Testis (tissue), 3 donors: ENCODE results near the gene ERN2. TPM values are rescaled to one million over a fixed set of nuclear protein-coding genes. Genes with fewer than 3 reads are reported as not detected.
"Not testable (repeated sequence)": the region's sequence is repeated elsewhere in the genome, so short reads cannot be mapped to it uniquely, and the experiment has no call there.

Experiments
- DNase-seq: peaks from one replicate; pipeline ENCODE4 v3.0.0-alpha.2; 2019
- H3K27ac ChIP-seq, 2 donors: fragments of 200-600 bp; sonication (generic); one replicate each; pipeline ENCODE4 v1.5.1; 2019
- H3K27me3 ChIP-seq: fragments of 200-600 bp; sonication (generic); one replicate; pipeline ENCODE4 v1.5.1; 2019
- H3K36me3 ChIP-seq: fragments of 200-600 bp; sonication (generic); one replicate; pipeline ENCODE4 v1.5.1; 2017; ENCODE audit warnings: low read depth; ENCODE audit errors: missing control alignments
- H3K4me1 ChIP-seq: fragments of 200-600 bp; sonication (generic); one replicate; pipeline ENCODE4 v1.5.1; 2019
- H3K4me3 ChIP-seq, 2 donors: fragments of 200-600 bp; sonication (generic); one replicate each; pipeline ENCODE4 v1.5.1; 2017 to 2019
- H3K9me3 ChIP-seq: fragments of 200-600 bp; sonication (generic); one replicate; pipeline ENCODE4 v1.5.1; 2017
- CTCF ChIP-seq, 3 experiments: fragments of 450-650 bp in 2 of 3; fragments of 200-600 bp in 1 of 3; sonication (generic) in 1 of 3; IDR thresholded peaks; one replicate each; pipeline ENCODE4 v1.5.1; 2016 to 2019; ENCODE audit warnings: antibody characterized with exemption in 3 of 3, mild to moderate bottlenecking in 2 of 3, moderate library complexity in 1 of 3
- POLR2A ChIP-seq: fragments of 450-650 bp; IDR thresholded peaks from one replicate; pipeline ENCODE4 v1.6.1; 2017; ENCODE audit warnings: antibody characterized with exemption, mild to moderate bottlenecking, moderate library complexity
- WGBS, 2 donors: methylation state at CpG; one replicate each; pipeline ENCODE4 v1.1.5; 2018; 5-methylcytosine and 5-hydroxymethylcytosine counted together
- intact Hi-C: fragments of 100-400 bp; cut with DNase I; formaldehyde crosslinking; loops from one replicate; pipeline ENCODE4 v1.15.1; 2023; ENCODE audit warnings: low total_unique reads
- polyA plus RNA-seq: library from polyadenylated mRNA; stranded (reverse); fragments of 350-450 nt; fragmentation: Illumina TruSeq; extraction: RNeasy Lipid Tissue Mini Kit (QIAGEN cat#74804); gene quantifications from one replicate; pipeline ENCODE4 v1.2.3, GENCODE V29; 2014; ENCODE audit warnings: low read depth, low replicate concordance; ENCODE audit not compliant: insufficient read depth
- total RNA-seq, 2 donors: library from RNA; depleted of rRNA; stranded (reverse); fragments of >200 nt; gene quantifications; one replicate each; pipeline ENCODE4 v1.2.3, GENCODE V29; 2016

Gene ERN2
- total and polyA plus RNA-seq, 3 donors from 2014 or later = 0.32 to 0.94 (median 0.37) TPM

- WGBS, 2 donors = 5 to 6% methylated on average over 15 to 80 of the region's 80 CpGs
- TF ChIP-seq CTCF (IDR thresholded peaks at IDR 0.05) (no peak), POLR2A (no peak)
- H3K27ac ChIP-seq = no peak within 1 kb of the TSS
- no peaks in the 10 kb centered on the region for H3K36me3 ChIP-seq
- peaks cover 8% of the 10 kb centered on the region for H3K4me1 ChIP-seq
- peak; percentile 26 for DNase-seq
- intact Hi-C loops = no loop called here
- H3K27me3 ChIP-seq = no peaks in the 10 kb centered on the region
- H3K4me3 ChIP-seq = peak within 1 kb of the TSS; percentile 12 to 29
- no peaks in the 10 kb centered on the region for H3K9me3 ChIP-seq
These were observed 41.8 kb upstream of the ERN2 start, which contains the start of gene CHP2 for GRCh38 chr16:23754594-23755483. Gene CHP2, plus strand, starts transcription at chr16:23755026. Its CDS starts 24 bp downstream, at chr16:23755050.

GRCh38 chr16:23753908-23754593 lies 41.0 kb upstream of the ERN2 start:
- intact Hi-C loops = no loop called here
- no peak for DNase-seq
- Histone ChIP-seq H3K4me1 (peaks cover 8% of the 10 kb centered on the region), H3K27ac (no peak overlapping the region), H3K27me3 (no peaks in the 10 kb centered on the region), H3K36me3 (no peaks in the 10 kb centered on the region), H3K4me3 (peak overlapping the region; percentile 12 to 29), H3K9me3 (no peaks in the 10 kb centered on the region)
- WGBS, 2 donors = 34 to 43% methylated on average over 17 of the region's 17 CpGs
- TF ChIP-seq CTCF (IDR thresholded peaks at IDR 0.05) (no peak), POLR2A (no peak)

- H3K4me1 ChIP-seq, DNase-seq, intact Hi-C loops, H3K9me3 ChIP-seq, H3K36me3 ChIP-seq, H3K27ac ChIP-seq, H3K4me3 ChIP-seq, H3K27me3 ChIP-seq: not testable (repeated sequence)
- WGBS, 2 donors = 90 to 94% methylated on average over 1 of the region's 1 CpG
These were observed 38.0 kb upstream of the ERN2 start for GRCh38 chr16:23751053-23751452.

- Histone ChIP-seq H3K9me3 (no peaks in the 10 kb centered on the region), H3K27ac (no peak overlapping the region), H3K27me3 (no peaks in the 10 kb centered on the region), H3K36me3 (no peaks in the 10 kb centered on the region), H3K4me1 (no peaks in the 10 kb centered on the region), H3K4me3 (no peak overlapping the region)
- 56 to 75% methylated on average over 1 of the region's 1 CpG for WGBS, 2 donors
- TF ChIP-seq POLR2A (no peak), CTCF (IDR thresholded peaks at IDR 0.05) (no peak)
- no peak for DNase-seq
- intact Hi-C loops = no loop called here
These were observed 35.6 kb upstream of the ERN2 start for GRCh38 chr16:23748630-23749029.

- intact Hi-C loops = no loop called here
- TF ChIP-seq CTCF (IDR thresholded peaks at IDR 0.05) = no peak
- TF ChIP-seq POLR2A = no peak
- Histone ChIP-seq H3K4me3 (no peak overlapping the region), H3K9me3 (no peaks in the 10 kb centered on the region), H3K27ac (no peak overlapping the region), H3K36me3 (no peaks in the 10 kb centered on the region), H3K27me3 (no peaks in the 10 kb centered on the region), H3K4me1 (no peaks in the 10 kb centered on the region)
- DNase-seq = no peak
- 74 to 82% methylated on average over 4 of the region's 4 CpGs for WGBS, 2 donors
These were observed 32.2 kb upstream of the ERN2 start for GRCh38 chr16:23745263-23745662.
